NK-92 (cell line): ENCODE data around the gene CARMIL1.
"Not testable (repeated sequence)": the region's sequence is repeated elsewhere in the genome, so short reads cannot be mapped to it uniquely, and the experiment has no call there.

ENCODE experiments used
- DNase-seq: peaks from one replicate; lab custom pipeline; 2025; ENCODE audit not compliant: unreplicated experiment; lab: John Stamatoyannopoulos, UW

Gene CARMIL1

GRCh38 chr6:25277386-25277785 is 1.8 kb upstream of the CARMIL1 start:
- DNase-seq: no peak

DNA sequence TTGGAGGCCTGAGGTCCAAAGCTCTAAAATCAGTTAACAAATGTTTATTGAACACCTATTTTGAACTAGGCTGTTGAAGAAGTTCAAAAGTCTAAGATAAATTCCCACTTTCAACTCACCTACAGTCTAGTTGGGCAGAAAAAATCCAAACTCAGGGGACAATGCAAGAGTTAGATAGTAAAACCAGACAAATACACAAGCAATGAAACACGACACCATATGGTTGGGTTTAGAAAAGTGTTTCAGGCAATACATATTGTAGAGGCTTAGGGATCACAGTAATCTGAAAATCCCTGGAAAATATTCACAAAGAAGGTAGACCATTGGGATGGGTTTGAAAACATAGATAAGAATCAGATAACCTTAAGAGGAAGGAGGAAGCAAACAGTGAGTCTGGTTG is 1.3 kb upstream of the CARMIL1 start:
- DNase-seq: no peak

DNA sequence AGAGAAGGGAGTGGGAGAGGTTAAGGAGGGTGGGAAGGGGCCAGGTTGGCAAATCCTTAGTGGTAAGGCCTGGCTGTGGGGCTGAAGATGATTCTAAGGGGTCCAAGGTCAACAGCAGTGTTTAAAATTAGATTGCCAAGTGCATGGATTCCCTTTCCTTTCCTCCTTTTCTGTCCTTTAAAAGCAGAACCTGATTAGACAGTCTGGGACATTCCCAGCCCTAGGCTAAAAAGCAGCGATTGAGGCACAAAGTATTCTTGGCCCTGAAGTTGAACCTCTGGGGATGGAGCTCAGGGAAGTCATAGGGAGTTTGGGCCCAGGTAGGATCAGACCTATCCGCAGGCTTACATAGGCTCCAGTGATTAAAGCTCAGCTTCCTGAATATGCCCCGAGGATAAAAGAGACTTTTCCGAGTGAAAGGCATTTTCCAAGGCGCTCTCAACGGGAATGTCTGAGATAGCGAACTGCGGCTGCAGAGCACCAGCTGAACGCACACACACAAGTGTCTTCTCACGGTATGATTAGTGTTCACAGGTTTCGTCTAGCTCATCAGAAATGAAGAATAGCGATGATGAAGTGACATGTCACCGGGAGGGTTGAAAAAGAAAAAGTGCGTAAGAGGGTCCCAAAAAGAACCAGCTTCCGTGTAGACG is 787 bp upstream of the CARMIL1 start:
- DNase-seq: no peak

DNA sequence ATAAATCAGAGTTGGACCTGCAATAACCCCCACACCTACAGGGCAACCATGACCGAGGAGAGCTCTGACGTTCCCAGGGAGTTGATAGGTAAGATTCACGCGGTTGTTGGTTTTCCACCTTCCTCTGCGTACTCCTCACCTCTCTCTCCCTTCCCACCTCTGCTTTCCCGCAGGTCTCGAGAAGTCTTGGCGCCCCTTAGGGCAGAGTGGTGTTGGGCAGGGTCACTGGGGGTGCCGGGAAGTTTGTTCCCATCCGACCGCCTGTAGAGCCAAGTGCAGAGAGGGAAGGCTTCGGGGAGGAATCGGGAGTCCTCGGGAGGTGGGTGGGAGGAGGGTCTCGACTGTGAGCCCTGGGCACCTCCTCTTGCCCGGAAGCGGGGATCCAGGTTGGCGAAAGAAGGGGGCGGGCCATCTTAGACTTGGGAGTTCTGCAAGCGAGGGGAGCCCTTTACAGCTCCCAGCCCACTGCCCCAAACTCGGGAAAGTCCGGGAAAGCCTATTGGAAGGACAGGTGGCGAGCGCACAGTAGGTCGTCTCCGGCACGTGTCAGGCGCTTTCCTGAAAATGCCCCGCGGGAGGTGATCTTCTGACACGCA is 672 bp downstream of the CARMIL1 start:
- no peak for DNase-seq

DNA sequence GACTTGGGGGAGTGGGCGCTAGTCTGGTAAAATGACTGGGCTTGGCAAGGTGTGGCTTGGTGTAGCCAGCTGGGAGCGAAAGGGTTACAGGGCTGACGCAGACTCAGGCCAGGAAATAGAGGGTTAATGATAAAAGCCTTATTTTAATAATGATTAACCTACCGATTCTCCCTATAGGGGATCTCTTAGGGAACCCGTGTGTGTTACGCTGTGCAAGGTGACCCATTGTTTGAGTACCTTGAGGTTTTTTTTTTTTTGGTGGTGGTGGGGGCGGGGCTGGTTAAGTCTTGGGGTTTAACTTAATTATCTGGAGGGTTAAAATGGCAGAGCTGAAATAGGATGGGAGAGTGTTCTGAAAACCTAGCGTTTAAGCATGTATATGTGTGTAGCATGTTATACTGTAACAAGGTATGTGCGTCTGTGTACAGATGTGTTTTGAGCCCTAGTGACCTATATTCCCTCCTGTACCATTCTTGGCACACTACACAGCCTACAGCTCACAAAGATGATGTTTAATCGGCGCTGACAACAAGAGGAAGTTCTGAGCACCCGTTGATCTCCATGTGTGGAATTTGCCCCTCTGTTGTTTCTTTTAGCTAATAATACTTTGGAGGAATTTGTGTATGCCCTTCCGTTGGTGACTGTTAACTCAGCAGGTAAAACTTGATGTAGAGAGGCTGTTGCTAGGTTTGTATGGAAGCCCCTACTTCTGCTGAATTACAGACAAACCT is 1.3 kb downstream of the CARMIL1 start:
- no peak for DNase-seq

DNA sequence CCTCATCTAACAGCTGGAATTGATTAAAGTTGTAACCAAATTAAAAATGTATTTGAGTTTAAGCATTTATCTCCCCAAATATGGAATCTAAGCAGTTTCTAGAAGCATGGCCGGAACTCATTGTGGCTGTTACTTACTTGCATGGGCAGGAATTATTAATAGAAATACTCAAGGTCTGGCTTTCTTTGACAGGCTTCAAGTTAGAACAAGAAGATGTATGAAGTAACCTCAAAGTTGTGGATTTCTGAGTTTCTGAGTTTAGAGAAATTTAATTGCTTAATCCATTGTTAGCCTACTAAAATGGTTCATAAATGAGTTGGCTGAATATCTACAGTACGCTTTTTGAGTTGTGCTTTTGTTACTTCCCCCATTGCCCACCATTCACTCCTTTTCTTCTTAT is 7.7 kb downstream of the CARMIL1 start:
- DNase-seq: no peak

DNA sequence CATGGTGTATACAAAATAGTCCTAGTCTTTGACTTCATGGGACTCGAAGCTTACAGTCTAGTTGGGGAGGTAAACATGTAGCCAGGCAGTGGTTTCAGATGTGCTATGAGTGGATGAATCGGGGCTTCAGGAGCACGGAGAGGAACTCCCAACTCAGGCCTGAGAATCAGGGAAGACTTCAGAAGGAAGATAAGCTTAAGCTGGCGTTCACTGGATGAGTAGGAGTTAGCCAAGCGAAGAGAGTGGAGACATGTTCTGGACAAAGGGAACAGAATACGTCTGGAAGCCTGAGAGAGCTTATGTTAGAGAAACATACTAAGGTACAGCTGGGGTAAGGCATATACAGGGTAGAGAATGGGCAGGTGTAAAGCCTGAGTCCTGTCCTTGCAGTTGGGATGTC is 8.8 kb downstream of the CARMIL1 start:
- no peak for DNase-seq

DNA sequence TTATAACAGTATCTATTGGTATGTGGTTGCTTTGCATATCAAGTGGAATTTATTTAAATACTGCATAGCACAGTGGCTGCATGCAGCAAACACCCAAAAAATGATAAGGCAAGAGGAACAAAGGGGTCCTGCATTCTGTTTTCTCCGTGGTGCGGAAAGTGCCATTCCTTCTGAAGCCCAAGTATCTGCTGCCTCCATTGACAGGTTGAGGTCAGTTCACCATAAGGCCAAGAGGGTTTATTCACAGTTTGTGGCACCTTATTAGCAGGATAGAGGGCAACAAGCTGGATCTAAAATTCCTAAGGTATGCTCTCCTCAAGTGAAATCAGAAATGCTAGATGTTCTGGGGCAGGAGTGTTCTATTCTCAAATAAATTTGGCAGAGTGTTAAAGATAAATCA is 9.3 kb downstream of the CARMIL1 start:
- DNase-seq: no peak

DNA sequence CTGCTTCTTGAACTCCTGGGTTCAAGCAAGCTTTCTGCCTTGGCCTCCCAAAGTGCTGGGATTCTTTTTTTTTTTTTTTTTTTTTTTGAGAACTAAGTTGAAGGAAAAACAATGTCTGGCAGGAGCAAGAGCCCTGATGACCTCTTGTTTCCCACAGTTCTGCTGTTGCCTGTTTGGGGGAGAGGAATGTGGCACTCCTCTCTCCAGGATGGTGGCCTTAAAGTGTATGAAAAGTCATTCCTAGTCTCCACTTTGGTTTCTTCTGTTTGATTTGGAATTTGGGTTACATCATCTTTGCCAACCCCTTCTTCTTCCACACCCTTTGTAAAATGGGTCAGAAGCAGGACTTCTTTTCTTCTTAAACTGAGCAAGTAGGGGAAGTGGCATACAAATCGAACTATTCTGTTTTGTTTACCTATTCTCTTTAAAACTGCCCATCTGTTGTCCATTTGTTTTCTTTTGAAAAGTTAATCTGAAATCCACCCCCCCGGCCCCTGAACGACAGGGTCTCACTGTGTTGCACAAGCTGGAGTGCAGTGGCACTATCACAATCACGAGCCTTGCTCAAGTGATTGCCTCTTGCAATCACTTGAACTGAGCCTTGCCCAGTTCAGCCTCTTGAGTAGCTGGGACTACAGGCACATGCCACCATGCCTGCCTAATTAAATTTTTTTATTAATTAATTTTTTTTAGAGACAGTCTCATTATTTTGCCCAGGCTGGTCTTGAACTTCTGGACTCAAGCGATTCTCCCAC is 11.3 kb downstream of the CARMIL1 start:
- no peak for DNase-seq

- no peak for DNase-seq
Observed at GRCh38 chr6:25292384-25292783, 13.2 kb downstream of the CARMIL1 start.

DNA sequence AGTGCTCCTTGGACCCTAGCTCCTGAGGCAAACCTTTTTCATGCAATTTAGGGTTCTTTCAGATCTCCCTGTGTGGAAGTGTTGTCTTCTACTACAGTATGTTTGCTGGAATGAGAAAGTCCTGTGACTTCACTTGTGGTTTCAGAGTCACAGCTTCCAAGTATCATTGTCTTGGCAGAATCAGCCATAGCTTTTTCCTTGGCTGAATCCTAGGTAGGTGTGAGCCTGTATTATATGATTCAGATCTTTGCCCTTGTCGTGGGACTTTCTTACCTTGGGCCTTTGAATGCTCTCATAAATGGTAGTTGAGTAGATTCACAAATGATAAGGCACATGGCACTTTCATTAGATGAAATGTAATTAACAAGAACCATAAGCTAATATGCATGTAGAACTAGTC is 16.5 kb downstream of the CARMIL1 start:
- no peak for DNase-seq

- DNase-seq: no peak
Observed at GRCh38 chr6:25296217-25296905, 17.2 kb downstream of the CARMIL1 start.

GRCh38 chr6:25297039-25297441 is 17.9 kb downstream of the CARMIL1 start:
- DNase-seq: no peak

DNA sequence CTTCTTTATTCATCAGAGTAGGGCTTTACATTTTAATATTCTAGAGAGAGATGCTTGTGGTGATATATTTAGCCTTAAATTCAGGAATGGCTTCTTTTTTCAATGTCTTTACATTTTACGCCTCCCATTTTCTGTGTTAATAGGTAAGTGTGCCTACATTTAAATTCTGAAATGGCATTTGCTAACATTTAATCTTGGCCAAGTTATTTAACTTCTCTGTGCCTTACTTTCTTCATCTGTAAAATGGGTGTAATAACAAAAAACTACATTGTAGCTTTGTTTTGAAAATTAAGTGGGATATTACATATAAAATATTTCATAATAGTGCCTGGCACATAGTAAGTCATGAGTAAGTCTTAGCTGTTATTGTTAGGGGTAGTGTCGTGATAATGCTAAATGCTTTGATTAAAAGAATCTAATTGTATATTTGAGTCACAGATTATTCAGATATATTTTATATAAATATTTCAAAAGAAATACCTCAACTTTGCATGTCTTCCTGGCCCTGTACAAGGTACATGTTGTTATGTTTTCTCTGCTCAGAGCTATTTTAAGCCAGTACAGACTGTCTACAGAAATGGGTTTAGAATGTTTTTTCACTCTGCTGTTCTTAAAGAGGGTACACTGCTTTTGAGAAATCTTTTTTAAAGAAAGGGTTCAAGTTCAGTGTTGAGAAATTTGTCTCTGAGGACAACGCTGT is 18.8 kb downstream of the CARMIL1 start:
- DNase-seq: no peak

- DNase-seq: not testable (repeated sequence)
Observed at GRCh38 chr6:25298523-25298865, 19.3 kb downstream of the CARMIL1 start.

DNA sequence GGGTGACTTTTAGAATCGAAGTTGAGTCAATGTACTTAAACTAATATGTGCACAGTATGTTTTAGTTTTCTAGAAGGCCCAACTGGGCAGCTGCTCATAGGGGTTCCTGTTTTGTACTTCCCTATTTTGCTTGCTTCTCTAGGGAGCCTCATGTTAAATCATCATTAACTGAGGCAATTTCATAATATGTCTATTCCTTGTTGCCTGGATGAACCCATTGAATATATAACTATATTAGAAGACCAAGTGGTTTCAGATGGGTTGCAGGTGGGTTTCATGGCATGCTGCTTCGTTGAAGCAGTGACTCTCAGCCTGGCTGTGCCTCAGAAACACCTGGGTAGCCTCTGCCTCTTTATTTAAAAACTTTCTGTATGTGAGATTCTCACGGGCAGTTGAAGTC is 22.2 kb downstream of the CARMIL1 start:
- no peak for DNase-seq

GRCh38 chr6:25302151-25302550 is 23.0 kb downstream of the CARMIL1 start:
- no peak for DNase-seq

GRCh38 chr6:25302677-25303128 is 23.5 kb downstream of the CARMIL1 start:
- no peak for DNase-seq

DNA sequence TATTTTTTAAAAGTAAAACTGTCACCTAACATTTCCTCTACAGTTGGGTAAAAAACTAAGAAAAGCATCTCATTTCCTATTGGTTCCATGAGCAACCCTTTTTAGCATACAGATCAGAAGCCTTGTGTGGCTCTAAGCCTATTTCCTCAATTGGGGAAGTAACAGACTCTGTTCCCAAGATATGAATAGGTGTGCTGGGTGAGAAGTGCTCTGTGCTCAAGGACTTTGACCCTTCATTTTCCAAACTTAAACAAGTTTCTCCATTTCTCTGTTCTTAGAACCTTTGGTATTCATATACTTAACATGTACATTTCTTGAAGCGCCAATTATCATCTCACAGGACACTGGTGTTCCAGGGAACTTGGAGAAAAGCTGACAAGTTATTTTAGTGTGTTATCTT is 24.1 kb downstream of the CARMIL1 start:
- DNase-seq: no peak

DNA sequence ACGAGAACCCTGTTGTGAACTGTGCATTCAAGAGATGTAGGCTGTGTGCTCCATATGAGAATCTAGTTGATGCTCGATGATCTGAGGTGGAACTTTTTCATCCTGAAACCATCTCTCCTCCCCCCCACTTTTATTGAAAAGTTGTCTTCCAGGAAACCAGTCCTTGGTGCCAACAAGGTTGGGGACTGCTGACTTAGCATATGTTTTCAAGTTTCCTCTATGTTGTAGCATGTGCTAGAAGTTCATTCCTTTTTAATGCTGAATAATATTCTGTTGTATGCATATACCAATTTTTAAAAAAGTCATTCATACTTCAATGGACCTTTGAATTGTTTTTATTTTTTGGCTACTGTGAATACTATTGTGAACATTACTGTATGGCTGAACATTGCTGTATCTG is 27.2 kb downstream of the CARMIL1 start:
- DNase-seq: no peak
